Suprapubic skin (tissue), 4 donors: ENCODE data around the gene MFSD12. TPM values are rescaled to one million over a fixed set of nuclear protein-coding genes. Genes with fewer than 3 reads are reported as not detected.
"Not testable (repeated sequence)": the region's sequence is repeated elsewhere in the genome, so short reads cannot be mapped to it uniquely, and the experiment has no call there.

Source experiments
- DNase-seq, 2 donors: peaks; one replicate each; pipeline ENCODE4 v3.0.0-alpha.2; 2019; ENCODE audit warnings: low spot score in 2 of 2
- H3K27ac ChIP-seq: fragments of 200-600 bp; sonication (generic); one replicate; pipeline ENCODE4 v1.5.1; 2019
- H3K27me3 ChIP-seq: fragments of 200-600 bp; sonication (generic); one replicate; pipeline ENCODE4 v1.5.1; 2019
- H3K36me3 ChIP-seq: fragments of 200-600 bp; sonication (generic); one replicate; pipeline ENCODE4 v1.5.1; 2019
- H3K4me1 ChIP-seq: fragments of 200-600 bp; sonication (generic); one replicate; pipeline ENCODE4 v1.5.1; 2019
- H3K4me3 ChIP-seq: fragments of 200-600 bp; sonication (generic); one replicate; pipeline ENCODE4 v1.5.1; 2019; ENCODE audit warnings: mild to moderate bottlenecking
- H3K9me3 ChIP-seq: fragments of 200-600 bp; sonication (generic); one replicate; pipeline ENCODE4 v1.5.1; 2019
- EP300 ChIP-seq: sonication (generic); formaldehyde crosslinking; IDR thresholded peaks from one replicate; pipeline ENCODE4 v1.6.1; 2017; ENCODE audit warnings: antibody characterized with exemption
- POLR2A ChIP-seq, 2 donors: fragments of 450-650 bp; IDR thresholded peaks; one replicate each; pipeline ENCODE4 v1.6.1; 2017; ENCODE audit warnings: antibody characterized with exemption in 2 of 2, mild to moderate bottlenecking in 2 of 2, moderate library complexity in 2 of 2
- POLR2AphosphoS5 ChIP-seq, 3 donors: sonication (generic); formaldehyde crosslinking; IDR thresholded peaks; one replicate each; pipeline ENCODE4 v1.6.1; 2017; ENCODE audit warnings: antibody characterized with exemption in 3 of 3
- WGBS: methylation state at CpG from one replicate; pipeline ENCODE4 v1.1.5; 2018; 5-methylcytosine and 5-hydroxymethylcytosine counted together
- total RNA-seq, 4 donors: library from RNA; depleted of rRNA; stranded (reverse); fragments of >200 nt; gene quantifications; one replicate each; pipeline ENCODE4 v1.1.0, GENCODE V29; 2016
- TF ChIP-seq, protein P1 (sequence below), 2 donors: fragments of 200-600 bp in 1 of 2; fragments of 450-650 bp in 1 of 2; sonication (generic) in 1 of 2; IDR thresholded peaks; one replicate each; pipeline ENCODE4 v1.5.1; 2016 to 2019; ENCODE audit warnings: antibody characterized with exemption in 2 of 2, mild to moderate bottlenecking in 1 of 2, moderate library complexity in 1 of 2

Gene MFSD12
- total RNA-seq, 4 donors from 2014 or later: 60.4 to 206 (median 119) TPM

DNA sequence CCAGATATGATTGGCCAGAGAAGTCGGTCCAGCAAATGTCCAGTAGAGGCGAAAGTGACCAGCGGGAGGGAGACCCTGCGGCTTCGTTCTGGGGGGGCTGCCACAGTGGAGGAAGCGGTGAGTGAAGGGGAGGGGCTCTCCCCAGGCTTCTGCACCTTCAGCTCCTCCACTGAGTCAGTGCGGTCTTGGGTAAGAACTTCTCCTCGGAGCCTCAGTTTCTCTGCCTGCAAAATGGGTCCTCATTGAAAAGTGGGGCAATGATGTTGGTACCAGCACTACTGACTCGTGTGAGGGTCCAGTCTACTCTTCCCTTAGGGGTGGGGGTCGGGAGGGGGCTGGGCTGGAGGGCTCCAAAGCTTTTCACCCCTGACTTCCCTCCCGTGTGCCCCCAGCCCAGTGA lies 32.1 kb upstream of the MFSD12 start:
- Histone ChIP-seq H3K27me3 (peaks cover 22% of the 10 kb centered on the region), H3K4me1 (peaks cover 21% of the 10 kb centered on the region), H3K36me3 (no peaks in the 10 kb centered on the region), H3K9me3 (no peaks in the 10 kb centered on the region), H3K4me3 (no peak overlapping the region), H3K27ac (no peak overlapping the region)
- 93% methylated on average over 8 of the region's 11 CpGs for WGBS
- TF ChIP-seq EP300: no peak
- TF ChIP-seq POLR2AphosphoS5 (IDR thresholded peaks at IDR 0.05): no peak
- TF ChIP-seq, protein P1, sequence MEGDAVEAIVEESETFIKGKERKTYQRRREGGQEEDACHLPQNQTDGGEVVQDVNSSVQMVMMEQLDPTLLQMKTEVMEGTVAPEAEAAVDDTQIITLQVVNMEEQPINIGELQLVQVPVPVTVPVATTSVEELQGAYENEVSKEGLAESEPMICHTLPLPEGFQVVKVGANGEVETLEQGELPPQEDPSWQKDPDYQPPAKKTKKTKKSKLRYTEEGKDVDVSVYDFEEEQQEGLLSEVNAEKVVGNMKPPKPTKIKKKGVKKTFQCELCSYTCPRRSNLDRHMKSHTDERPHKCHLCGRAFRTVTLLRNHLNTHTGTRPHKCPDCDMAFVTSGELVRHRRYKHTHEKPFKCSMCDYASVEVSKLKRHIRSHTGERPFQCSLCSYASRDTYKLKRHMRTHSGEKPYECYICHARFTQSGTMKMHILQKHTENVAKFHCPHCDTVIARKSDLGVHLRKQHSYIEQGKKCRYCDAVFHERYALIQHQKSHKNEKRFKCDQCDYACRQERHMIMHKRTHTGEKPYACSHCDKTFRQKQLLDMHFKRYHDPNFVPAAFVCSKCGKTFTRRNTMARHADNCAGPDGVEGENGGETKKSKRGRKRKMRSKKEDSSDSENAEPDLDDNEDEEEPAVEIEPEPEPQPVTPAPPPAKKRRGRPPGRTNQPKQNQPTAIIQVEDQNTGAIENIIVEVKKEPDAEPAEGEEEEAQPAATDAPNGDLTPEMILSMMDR (IDR thresholded peaks at IDR 0.05): no peak
- no peak for TF ChIP-seq POLR2A (IDR thresholded peaks at IDR 0.05)
- DNase-seq: no peak

DNA sequence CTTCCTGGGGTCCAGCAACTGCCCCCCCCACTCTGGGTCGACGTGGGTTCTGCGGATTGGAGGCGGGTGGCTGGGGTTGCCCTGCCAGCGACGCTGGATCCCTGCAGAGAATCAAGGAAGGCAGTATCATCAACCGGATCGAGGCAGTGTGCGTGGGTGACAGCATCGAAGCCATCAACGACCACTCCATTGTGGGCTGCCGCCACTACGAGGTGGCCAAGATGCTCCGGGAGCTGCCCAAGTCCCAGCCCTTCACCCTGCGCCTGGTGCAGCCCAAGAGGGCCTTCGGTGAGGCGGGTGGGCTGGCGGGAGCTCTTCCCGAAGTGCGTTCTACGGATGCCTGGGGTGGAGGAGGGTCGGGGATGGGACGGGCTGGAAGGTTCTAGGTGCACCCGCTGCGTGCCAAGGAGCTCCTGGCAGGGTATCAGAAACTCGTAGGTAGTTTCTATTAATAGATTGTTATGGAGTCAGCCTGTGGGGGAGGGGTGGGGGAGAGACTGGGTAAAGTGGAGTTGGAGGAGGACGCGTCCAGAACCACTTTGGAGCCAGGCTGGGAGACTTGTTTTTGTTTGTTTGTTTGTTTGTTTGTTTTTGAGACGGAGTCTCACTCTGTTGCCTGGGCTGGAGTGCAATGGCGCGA lies 29.4 kb upstream of the MFSD12 start:
- H3K4me1 ChIP-seq: peaks cover 21% of the 10 kb centered on the region
- 55% methylated on average over 15 of the region's 31 CpGs for WGBS
- no peak for DNase-seq
- H3K9me3 ChIP-seq: no peaks in the 10 kb centered on the region
- peaks cover 25% of the 10 kb centered on the region for H3K27me3 ChIP-seq
- no peak overlapping the region for H3K4me3 ChIP-seq
- no peaks in the 10 kb centered on the region for H3K36me3 ChIP-seq
- TF ChIP-seq POLR2AphosphoS5 (IDR thresholded peaks at IDR 0.05) (no peak), EP300 (no peak), POLR2A (IDR thresholded peaks at IDR 0.05) (no peak)
- TF ChIP-seq, protein P1 (IDR thresholded peaks at IDR 0.05): no peak
- no peak overlapping the region for H3K27ac ChIP-seq

DNA sequence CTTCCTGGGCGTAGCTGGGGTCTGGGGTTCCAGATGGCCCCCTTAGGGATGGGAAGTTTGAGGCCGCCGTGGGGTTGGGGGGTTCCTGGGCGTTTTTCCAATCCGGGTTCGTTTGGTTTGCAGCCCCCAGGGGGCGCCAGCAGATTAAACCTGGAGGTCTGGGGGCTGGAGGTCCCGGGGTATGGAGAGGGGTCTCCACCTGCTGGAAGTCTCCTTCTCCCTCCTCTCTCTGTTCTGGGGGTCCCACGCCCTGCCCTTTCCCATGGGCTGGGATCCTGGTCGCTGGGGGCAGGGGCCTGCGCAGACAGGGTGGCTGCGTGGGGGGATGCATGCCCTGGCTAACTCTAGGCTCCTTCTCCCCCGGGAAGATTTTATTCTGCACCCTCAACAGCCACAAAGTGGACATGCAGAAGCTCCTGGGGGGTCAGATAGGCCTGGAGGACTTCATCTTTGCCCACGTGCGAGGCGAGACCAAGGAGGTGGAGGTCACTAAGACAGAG lies 28.8 kb upstream of the MFSD12 start:
- H3K9me3 ChIP-seq: no peaks in the 10 kb centered on the region
- no peak for DNase-seq
- no peak overlapping the region for H3K27ac ChIP-seq
- peaks cover 25% of the 10 kb centered on the region for H3K27me3 ChIP-seq
- 35% methylated on average over 10 of the region's 16 CpGs for WGBS
- H3K4me3 ChIP-seq: peak overlapping the region; percentile 46
- H3K36me3 ChIP-seq: no peaks in the 10 kb centered on the region
- TF ChIP-seq, protein P1 (IDR thresholded peaks at IDR 0.05): peak in 1 of 2 donors; percentile 22
- TF ChIP-seq POLR2AphosphoS5 (IDR thresholded peaks at IDR 0.05): no peak
- H3K4me1 ChIP-seq: peaks cover 21% of the 10 kb centered on the region

DNA sequence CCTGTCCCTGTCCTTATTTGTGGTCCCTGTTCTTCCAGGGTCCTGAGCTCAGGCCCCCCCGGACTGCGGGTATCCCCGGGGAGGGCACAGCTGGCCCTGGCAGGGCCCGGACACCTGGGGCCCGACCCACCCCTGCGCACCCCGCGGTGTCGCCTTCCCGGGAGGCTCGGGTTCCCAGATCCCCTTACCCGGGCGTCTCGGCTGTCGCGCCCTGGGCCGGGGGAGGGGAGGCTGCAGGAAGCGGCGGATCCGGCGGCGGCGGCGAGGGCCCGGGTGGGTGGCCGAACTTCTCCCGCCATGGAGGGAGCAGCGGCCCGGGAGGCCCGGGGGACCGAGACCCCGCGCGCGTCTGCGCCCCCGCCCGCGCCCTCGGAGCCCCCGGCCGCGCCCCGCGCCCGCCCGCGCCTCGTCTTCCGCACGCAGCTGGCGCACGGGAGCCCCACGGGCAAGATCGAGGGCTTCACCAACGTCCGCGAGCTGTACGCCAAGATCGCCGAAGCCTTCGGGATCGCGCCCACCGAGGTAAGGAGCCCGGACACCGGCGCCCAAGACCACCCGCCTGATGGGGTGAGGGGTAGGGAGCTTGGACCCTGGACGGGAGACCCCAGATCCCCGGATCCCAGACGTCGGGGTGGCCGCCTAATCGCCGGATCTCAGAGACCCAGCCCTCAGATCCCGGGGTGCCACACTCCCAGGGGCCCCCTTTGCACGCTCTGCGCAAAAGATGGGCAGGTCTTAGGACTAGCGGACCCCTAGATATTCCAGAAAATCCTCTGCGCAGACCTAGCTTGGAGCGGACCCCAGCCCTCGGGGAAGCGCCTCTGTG lies 28.1 kb upstream of the MFSD12 start, which contains the start of gene GIPC3:
Gene GIPC3 (plus strand): TSS at position 178 of the 826 bp plus-strand sequence. CDS start 120 bp downstream, at position 298.
- Histone ChIP-seq H3K4me1 (peaks cover 21% of the 10 kb centered on the region), H3K27ac (no peak within 1 kb of the TSS), H3K27me3 (peaks cover 25% of the 10 kb centered on the region), H3K36me3 (no peaks in the 10 kb centered on the region), H3K4me3 (peak within 1 kb of the TSS; percentile 46), H3K9me3 (no peaks in the 10 kb centered on the region)
- WGBS: 0% methylated on average over 3 of the region's 84 CpGs
- no peak for DNase-seq
- TF ChIP-seq POLR2AphosphoS5 (IDR thresholded peaks at IDR 0.05): no peak
- TF ChIP-seq POLR2A (IDR thresholded peaks at IDR 0.05): no peak
- TF ChIP-seq EP300: no peak
- TF ChIP-seq, protein P1 (IDR thresholded peaks at IDR 0.05): no peak

DNA sequence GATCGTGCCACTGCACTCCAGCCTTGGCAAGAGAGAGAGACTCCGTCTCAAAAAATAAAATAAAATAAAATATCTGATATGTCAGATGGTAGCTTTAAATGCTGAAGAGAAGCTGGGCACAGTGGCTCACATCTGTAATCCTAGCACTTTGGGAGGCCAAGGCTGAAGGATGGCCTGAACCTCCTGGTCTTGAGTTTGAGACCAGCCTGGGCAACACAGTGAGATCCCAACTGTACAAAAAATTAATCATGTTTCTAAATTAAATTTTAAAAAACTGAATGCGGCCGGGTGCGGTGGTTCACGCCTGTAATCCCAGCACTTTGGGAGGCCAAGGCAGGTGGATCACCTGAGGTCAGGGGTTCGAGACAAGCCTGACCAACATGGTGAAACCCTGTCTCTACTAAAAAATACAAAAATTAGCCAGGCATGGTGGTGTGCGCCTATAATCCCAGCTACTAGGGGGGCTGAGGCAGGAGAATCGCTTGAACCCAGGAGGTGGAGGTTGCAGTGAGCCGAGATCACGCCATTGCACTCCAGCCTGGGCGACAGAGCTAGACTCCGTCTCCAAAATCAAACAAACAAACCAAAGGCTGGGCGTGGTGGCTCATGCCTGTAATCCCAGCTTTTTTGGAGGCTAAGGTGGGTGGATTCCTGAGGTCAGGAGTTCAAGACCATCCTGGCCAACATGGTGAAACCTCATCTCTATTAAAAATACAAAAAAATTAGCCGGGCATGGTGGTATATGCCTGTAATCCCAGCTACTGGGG lies 26.8 kb upstream of the MFSD12 start:
- WGBS: 91% methylated on average over 15 of the region's 15 CpGs
- DNase-seq, H3K4me3 ChIP-seq, H3K36me3 ChIP-seq, H3K9me3 ChIP-seq, H3K27ac ChIP-seq: not testable (repeated sequence)
- peaks cover 25% of the 10 kb centered on the region for H3K27me3 ChIP-seq
- H3K4me1 ChIP-seq: peaks cover 21% of the 10 kb centered on the region

DNA sequence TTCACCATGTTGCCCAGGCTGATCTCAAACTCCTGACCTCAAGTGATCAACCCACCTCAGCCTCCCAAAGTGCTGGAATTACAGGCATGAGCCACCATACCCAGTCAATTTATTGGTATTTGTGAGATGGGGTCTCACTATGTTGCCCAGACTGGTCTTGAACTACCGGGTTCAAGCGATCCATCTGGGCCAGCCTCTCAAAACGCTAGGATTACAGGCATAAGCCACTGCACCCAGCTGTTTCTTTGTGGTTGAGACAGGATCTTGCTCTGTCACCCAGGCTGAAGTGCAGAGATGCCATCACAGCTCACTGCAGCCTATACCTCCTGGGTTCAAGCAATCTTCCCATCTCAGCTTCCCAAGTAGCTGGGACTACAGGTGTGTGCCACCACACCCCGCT lies 24.4 kb upstream of the MFSD12 start:
- DNase-seq, H3K27ac ChIP-seq, H3K4me3 ChIP-seq, H3K36me3 ChIP-seq, H3K9me3 ChIP-seq: not testable (repeated sequence)
- 90% methylated on average over 4 of the region's 4 CpGs for WGBS
- Histone ChIP-seq H3K27me3 (peaks cover 23% of the 10 kb centered on the region), H3K4me1 (peaks cover 27% of the 10 kb centered on the region)
